ENCODE results near the gene TCF15.

The TCF15 gene

DNA sequence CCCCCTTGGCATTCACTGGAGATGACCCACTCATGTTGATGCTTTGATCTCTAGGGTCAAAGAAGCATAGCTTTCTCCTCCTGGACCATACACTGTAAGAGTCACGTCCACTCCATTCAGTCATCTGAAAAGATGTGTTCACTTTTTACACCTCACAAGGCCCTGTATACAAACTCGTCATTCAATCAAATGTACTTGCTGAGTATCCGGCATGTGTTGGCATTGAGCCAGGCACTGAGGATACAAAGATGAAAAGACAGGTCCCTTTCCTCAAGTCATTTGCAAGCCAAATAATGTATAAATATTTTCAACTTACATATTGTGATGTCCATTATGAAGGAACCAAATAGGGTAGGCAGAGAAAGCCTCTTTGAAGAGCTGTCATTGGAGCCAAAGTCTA, 34.0 kb downstream of the TCF15 start:
- no peak for DNase-seq

DNA sequence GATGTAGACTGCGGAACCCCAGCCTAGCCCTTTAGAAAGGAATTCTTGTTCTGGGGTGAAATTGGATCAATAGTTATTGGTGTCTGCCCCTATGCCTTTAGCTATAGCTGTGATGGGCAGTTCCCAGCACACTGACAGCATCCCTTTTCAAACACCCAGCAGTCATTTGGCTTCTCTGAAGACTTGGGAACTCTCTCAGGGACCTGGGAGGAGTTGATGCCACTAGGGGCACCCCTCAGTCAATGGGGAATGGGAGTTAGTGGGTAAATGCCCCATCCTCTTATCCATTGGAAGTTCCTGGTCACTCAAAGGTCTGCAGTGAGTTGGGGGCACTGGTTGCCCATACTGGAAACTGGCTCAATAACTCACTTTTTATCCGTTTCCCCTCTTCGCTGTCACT, 34.9 kb downstream of the TCF15 start:
- no peak for DNase-seq

DNA sequence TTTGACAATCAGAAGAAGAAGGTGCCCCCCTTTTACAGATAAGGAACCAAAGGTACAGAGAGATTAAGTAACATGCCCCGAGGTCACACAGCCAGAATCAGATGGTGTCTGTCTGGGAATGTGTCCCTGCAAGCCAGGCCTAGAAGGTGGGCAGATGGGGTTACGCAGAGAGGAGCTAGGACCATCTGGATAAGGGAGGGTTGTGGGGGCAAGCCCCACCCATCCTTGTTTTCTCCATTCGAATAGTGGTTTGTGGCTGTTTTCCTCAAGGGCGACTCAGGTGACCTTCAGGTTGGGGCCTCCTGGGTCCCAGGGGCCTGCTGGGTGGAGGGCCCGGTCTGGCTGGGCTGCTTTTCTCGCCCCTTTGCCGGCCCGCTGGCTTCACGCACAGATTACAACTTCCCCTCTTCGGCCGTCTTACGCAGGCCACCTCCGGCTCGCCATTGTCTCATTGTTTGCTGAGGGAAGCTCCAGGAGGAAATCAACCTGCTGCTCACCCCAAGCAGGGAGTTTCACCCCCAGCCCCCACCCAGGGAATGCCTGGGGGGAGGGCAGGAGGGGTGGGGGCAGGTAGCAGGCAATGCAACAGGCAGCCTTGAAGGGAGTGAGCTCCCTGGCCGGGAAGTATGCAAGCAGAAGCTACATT, 35.7 kb downstream of the TCF15 start:
- no peak for DNase-seq

DNA sequence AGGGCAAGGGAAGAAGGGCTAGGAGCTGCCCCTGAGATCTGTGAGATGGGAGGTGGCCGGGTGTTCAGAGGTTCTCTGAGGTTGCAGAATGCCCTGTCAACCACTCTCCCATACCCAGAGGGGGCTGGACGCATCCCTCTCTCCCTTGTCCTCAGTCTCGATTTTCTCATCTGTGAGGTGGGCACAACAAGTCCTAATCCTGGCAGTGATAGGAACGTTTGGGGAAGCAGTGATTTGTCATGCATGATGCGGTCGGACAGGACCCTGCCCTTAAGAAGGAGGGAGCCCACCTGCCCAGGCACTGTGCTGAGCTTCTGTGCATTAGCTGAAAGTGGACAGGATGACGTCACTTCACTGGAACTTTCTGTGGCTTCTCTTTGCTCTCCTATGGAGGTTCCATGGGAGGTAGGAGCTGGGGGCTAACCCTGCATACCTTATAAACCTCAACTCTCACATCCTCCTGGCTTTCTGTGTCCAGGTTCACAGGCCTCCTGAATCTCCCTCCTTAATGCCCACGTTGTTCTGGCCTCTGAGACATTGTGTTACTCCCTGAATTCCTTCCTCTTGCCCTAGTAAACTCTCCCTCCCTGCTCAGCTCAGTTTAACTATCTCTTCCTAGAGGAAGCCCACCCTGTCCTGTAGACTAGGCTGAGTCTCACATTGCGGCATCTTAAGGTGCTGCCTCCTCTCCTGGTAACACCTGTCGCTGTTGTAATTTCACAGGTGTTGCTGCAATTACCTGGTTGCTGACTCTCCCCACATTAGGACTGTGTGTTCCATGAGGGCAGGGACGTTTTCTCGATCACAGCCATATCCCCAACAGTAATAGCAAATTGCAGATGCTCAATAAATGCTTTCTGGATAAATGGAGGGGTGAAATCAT, 36.5 kb downstream of the TCF15 start:
- DNase-seq, result no peak

DNA sequence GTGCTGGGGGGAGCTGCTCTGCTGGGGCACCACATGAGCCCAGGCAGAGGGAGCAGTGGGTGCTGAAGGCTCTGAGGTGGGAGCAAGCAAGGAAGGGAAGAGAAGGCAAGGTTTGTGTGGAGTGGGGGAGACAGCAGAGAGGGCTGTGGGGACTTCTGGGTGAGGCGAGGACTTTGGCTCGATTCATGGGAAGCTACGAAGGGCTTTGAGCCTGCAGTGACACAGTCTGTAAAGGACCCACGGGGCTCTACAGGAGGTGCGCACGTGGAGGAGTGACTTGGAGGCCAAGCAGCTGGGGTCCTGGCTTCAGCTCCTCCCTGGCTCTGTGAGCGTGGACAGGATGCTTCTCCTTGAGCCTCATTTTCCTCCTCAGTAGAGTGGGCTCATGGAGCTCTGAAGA, 37.4 kb downstream of the TCF15 start:
- no peak for DNase-seq

DNA sequence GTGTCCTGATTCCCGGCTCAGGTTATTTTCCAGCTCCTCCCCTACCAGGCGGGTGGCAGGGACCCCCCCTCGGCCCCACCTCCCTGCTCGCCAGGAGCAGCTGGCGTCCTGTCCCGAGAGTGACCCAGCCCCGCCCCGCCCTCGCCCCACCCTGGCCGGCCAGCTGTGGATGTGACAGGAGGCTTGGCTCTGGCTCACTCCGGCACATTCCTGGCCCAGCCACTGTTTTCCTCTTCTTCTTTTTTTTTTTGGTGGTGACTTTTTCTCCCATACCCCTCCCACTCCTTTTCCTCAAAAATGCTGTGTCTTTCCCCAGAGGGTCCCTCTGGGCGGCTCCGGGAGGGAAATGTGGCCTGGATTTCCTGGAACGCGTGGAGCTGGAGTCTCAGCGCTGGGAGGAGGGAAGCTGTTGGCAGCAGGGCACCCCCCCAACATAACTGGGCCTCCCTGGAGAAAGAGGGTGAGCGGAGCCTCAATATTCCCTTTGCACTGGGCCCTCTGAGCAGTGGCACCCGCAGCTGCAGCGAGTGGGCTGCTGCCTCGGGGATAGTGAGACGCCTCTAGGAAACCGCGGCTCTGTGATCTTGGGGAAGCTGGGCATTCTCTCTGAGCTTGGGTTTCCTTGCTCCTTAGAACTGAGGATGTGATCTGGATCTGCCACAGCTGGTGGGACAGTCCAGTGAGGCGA, 38.2 kb downstream of the TCF15 start:
- DNase-seq, result no peak

DNA sequence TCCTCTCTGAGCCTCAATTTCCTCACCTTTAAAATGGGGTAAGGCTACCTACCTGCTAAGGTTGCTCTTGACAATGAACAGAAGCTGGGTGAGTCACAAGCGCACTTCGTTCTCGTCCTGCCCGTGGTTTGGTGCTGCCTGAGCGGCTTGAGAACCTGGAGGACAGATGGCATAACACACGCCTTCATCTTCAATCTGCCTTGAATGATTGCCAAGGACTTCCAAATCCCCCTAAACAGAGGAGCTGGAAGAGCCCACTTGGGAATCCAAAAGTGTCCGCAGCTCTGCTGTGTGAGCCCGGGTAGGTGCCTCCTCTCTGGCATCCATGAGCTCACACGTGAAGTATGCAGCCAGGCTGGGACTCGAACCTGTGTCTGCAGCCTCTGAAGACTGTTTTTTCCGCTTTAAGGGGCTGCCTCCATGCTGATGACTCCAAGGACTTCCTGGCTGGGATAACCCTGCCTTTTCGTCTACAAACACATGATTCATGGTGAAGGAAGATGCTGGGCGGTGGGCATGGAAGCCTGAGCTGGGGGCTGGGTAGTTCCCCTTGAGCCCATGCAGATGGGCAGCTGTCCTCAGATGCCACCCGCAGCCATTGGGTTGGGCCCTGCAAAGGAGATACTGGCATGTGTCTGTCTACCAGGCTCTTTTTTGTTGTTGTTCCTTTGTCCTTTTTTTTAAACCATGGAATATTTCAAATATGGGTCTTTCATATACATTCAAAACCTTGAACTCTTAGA, 41.3 kb downstream of the TCF15 start:
- no peak for DNase-seq

DNA sequence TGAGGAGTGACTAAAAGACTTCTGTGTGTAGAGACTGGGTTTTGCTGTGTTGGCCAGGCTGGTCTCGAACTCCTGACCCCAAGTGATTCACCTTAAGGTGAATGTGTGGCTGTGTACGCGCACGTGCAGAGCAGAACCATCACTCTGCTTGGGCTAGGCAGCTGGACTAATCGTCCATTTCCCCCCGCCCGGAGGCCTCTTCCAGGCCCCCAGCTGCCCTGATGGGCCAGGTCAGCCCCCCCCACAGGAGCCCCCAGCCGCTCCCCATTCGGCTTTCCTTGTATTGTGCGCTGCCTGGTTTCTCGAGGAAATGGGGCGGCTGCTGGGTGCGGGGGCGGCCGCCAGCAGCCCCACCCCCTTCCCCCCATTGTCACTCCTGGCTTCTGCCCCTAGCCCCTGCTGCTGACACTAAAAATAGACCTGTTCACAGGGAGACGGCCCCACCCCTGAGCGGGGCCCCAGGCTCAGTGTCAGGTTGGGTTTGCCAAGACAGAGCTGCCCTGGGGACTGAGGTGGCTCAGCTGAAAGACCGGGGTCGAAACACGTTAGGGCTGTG, 41.9 kb downstream of the TCF15 start:
- no peak for DNase-seq

DNA sequence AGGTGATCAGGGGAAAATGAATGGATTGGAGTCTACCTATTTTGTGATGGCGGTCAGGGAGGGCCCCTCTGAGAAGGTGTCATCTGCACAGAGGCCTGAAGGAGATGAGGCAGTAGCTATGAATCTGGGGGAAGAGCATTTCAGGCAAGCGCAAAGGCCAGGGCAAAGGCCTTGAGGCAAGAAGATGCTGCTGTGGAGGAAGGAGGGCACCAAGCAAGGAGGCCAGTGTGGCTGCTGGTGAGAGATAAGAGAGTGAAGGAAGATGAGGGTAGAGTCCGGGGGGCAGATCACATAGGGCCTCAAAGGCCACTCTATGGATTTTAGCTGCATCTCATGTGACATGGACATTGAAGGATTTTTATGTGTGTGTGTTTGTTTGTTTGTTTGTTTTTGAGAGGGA, 45.9 kb downstream of the TCF15 start:
- DNase-seq, result no peak

DNA sequence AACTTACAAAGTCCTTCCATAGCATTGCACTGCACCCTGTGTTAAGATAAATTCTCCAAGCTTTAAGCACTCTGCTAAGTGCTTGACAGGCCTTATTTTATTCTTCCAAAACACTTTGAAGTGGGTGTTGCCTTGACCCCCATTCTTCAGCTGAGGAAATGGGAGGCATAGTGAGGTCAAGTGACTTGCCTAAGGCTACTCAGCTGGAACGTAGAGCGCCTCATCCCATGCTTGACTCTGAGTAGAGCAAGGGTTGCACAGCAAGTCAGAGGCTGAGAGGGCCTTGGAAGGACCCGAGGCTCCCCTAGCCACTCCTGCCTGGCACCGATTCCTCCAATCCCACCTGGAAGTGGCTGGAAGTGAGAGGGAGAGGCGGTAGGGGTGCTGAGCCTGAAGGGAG, 46.9 kb downstream of the TCF15 start:
- no peak for DNase-seq

DNA sequence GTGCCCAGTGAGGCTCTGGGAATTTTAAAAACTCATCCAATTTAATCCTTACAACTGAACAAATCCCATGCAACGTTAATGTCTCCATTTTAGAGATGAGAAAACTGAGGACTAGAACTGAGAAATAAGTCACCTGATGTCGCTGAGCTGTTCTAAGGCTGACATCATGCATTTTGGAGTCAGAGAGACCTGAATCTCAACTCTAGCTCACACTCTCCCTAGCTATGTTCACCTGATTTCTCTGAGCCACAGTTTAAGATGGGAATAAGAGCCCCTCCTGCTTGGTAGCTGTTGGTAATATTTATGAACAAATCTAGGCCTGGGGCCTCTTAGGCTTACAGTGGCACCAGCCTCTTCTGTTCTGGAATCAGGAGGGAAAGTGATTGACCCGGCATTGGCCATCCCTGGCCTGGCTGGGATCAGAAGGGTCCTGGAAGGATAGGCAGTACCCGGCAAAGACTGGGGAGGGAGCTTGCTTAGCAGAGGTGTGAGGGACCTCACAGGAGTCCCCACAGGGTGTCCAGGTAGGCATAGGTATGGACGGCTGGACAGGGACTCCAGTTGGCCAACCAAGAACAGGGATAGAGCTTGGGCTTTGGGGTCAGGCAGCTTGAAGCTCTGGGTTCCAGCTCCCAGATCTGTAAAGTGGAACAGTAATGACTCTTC, 47.7 kb downstream of the TCF15 start:
- DNase-seq, result no peak

DNA sequence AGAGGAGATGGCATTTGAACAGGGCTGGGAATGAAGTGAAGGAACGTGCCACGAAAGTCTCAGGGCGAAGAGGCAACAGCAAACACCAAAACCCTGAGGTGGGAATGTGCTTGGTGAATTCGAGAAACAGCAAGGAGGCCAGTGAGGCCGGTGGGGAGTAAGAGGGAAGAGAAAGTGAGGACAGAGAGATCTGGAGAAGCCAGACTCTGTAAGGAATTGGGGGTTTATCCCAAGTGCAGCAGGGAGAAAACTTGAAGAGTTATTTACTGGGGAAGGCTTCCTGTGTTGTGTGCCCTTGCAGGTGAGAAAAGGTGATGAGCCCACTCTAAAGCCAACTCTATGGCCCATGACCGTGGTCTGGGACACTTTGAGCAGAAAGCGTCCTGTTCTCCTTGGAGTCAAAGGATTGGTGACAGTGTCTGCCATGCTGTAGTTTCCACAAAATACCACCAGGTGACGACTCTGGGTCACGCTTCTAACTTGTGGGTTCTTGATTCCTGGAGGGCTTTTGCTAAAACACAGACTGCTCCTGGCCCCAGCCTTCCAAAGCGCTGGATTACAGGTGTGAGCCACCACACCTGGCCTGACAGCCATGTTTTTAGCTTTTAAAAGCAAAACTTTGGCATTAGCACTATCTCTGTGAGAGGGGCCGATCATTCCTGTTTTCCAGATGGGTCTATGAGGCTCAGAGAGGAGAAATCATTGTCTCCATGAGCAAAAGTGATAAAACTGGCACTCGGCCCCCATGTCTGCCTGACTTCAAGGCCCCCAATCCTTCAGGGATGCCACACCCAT, 48.5 kb downstream of the TCF15 start:
- peak; percentile 45 for DNase-seq

DNA sequence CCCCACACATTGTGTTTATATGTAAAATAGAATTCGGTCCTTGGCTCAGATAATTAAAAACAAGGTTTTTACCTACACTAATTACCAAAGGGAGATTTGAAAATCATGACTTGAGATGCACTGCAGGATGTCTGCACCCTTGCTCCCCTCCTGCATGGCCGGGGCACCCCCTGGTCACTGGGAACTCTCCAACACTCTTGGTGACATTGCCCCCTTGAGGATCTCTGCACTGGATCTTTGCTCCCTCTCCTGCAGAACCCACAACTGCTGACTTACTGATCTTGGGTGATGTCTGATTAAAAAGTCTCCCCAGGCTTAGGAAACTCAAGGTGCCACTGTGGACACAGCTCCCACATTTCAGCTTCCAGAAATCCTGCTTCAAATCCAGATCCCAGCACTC, 49.4 kb downstream of the TCF15 start:
- no peak for DNase-seq

DNA sequence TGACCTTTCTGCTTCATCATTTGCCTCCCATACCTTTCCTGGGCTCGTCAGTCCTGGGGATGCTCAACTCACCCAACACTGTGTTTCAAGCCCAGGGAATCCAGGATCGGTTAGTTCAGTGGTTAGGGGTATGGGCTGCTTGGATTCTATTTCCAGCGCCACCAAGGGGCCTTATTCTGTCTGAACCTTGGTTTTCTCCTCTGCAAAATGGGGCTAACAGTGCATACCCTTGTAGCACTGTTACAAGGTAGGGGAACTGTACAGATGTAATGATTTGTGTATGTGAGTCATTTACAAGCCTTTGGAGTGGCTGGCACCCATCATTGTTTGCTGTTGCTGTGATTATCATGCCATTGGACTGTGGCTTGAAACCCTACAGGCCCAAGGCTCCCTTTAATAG, 52.0 kb downstream of the TCF15 start:
- DNase-seq, result no peak

DNA sequence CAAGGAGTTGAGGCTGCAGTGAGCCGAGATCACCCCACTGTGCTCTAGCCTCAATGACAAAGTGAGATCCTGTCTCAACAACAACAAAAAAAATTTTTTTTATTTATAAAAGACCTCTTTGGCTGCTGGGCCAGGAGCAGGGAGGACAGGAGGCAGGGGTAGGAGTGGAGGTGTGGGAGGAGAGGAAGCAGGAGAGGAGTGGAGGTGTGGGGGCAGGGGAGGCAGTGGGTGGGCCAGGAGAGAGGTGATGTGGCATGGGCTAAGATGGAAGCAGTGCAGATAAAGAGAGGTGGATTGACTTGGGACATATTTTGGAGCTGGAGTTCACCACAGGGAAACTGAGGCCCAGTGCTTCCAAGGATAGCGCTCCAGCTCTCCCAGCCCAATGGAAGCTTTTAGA, 53.1 kb downstream of the TCF15 start:
- no peak for DNase-seq

DNA sequence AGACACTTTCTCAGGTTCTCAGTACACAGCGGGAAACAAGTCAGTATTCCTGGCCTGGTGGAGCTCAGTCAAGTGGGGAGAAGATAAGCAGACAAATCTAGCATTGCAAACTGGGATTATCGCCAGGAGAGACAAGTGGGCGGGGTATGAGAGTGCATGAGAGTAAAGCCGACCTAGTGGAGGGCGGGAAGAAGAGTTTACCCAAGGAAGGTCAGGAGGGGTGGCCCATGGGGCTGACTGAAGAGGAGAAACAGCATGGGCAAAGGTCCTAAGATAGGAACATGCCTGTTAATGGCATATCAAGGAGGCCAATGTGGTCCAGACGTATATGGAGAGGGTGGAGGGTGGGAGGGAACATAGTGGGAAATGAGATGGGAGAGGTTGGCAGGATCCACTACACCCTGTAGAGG, 54.1 kb downstream of the TCF15 start:
- DNase-seq, result no peak
